Renal cortex interstitium (tissue), 11 donors: ENCODE data around the gene TLX1. TPM values are rescaled to one million over a fixed set of nuclear protein-coding genes. Genes with fewer than 3 reads are reported as not detected.
"Not testable (repeated sequence)": the region's sequence is repeated elsewhere in the genome, so short reads cannot be mapped to it uniquely, and the experiment has no call there.

Experiments used
- DNase-seq, 11 donors: peaks; one replicate each; pipeline ENCODE4 v3.0.0-alpha.2; 2013; ENCODE audit warnings: low read depth in 9 of 11, low spot score in 4 of 11; ENCODE audit errors: extremely low read depth in 1 of 11
- polyA plus RNA-seq, 3 donors: library from polyadenylated mRNA; unstranded; fragments of 120-200 nt; gene quantifications; one replicate each; pipeline ENCODE4 v1.2.1, GENCODE V29; 2013; ENCODE audit not compliant: insufficient read length in 3 of 3

Gene TLX1
- polyA plus RNA-seq, 3 donors: 0.09 TPM; not detected in 1

DNA sequence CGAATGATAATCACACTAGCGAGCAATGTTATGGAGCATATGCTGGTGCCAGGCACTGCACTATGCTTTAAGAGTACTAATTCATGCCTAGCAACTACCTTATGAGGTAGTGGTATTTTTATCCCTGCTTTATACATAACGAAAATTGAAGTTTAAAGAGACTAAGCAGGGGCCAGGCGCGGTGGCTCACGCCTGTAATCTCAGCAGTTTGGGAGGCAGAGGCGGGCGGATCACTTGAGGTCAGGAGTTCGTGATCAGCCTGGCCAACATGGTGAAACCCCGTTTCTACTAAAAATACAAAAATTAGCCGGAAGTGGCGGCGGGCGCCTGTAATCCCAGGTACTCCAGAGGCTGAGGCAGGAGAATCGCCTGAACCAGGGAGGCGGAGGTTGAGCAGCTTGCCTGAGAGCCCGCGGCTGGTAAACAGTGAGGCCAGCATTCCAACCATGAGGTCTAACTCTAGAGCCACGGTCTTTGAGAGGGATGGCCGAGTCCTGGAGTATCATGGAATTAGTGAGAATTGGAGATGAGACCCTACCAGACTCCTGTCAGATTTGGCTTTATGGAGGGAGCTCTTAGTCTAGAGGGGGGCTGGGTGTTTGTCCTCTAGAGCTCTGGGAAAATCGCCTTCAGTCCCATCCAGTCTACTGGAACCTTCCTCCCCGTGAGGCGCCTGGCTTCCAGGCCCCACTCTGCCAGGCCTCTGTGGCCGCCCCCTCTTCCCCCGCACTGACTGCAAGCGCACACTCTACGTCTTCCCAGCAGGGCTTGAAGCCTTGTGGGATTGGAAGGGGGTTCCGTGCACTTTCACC lies 11.6 kb downstream of the TLX1 start:
- no peak for DNase-seq

DNA sequence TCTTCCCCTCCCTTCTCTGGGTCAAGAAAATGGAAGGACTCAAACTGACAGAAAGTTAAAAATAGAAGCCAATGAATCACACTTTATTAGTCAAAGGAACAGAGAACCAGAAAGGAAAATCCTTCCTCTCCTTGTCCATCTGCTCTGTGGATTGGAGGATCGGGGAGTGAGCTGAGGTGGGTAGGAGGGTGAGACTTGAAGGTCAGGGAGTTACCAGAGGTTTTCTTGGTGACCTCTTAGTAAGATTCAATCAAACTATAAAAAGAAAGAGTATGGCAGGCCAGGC lies 12.2 kb downstream of the TLX1 start:
- no peak for DNase-seq

- DNase-seq: no peak
Observed at GRCh38 chr10:101144053-101144452, 13.0 kb downstream of the TLX1 start.

- DNase-seq: no peak
Observed at GRCh38 chr10:101145145-101145544, 14.0 kb downstream of the TLX1 start.

- DNase-seq: no peak
Observed at GRCh38 chr10:101145750-101146391, 14.8 kb downstream of the TLX1 start.

DNA sequence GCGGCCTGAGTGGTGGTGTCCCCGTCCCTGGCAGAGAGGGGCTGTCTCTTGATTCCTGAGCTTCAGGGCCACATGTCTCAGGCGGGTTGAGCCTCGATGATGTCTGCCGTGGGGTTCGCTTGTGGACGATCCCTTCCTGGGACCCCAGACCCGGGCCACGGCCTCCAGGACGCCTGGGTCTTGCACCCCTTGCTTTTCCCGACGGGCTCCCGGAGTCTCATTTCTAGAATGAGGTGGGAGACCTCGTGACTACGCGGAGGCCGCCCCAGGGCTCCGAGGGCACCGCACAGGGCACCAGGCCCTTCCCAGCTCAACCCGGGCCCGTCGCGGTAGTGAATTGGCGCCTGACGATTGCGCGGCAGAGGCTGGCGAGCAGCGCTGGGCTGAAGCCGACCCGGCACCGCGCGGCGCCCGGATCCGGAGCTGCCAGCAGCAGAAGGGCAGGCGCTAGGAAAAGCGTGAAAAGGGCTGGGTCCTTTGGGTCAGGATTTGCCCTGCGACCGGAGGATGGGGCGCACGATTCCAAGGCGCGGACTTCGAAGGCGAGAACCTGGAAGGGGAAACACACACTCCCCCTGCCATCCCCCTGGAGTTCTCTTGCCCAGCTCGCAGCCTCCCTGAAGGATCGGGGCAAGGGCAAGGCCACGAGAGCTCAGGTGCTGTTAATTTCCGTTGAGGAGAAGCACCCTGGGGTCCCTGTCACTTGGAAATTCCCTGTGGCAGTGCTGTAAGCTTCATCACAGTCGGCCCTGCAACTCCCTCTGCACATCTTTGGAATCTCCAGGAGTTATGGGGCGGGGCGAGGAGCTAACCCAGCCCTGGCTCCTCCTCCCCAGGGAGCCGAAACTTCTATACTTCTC lies 15.5 kb downstream of the TLX1 start:
- DNase-seq: no peak

- DNase-seq: no peak
Observed at GRCh38 chr10:101151395-101151794, 20.3 kb downstream of the TLX1 start.

DNA sequence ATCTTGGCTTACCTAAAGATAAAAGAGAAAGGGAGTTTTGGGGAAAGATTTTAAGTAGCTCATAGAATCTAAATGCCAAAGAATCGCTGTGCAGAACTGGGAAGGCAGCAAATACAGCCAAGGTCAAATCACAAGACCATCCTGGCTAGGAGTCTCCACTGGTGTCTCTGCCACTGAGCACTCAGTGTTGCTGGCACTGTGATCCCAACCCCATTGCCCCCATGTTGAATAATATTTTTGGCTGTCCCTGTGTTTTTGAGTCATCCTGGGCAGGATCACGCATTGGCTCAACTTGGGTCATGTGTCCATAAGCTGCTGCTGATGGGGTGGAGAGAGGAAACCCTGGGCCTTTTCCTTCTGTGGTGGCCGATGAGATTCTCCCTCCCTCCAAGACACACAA lies 21.2 kb downstream of the TLX1 start:
- DNase-seq: no peak

- DNase-seq: not testable (repeated sequence)
Observed at GRCh38 chr10:101154506-101154905, 23.4 kb downstream of the TLX1 start.

- DNase-seq: no peak
Observed at GRCh38 chr10:101155896-101156295, 24.8 kb downstream of the TLX1 start.

DNA sequence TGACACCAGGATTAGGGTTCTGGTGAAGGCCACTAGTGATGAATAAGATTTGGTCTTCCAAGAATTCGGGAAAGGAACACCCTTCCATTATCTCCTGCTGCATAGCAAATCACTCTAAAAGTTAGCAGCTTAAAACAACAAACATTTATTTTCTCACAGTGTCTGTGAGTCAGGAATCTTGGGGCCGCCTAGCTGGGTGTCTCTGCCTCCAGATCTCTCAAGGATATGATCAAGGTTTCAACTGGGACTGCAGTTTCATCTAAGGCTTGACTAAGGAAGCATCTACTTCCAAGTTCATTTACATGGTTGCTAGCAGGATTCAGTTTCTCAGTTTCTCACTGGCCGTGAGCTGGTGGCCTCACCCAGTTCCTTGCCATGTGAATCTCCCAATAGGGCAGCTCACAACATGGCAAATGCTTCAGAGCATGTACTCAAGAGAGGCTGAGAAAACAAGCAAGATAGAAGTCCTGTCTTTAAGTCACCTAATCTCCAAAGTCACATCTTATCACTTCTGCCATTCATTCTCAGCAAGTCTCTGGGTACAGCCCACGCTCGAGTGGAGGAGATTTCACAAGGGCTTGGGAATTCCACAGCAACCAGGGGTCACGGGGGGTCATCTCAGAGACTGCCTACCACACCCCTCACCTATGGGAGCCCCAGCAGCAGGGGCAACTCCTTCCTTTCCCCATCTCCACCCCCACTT lies 26.8 kb downstream of the TLX1 start:
- no peak for DNase-seq

- DNase-seq: no peak
Observed at GRCh38 chr10:101158459-101159058, 27.5 kb downstream of the TLX1 start.

GRCh38 chr10:101161494-101162299 lies 30.6 kb downstream of the TLX1 start:
- DNase-seq: peak; percentile 64 to 87 (median 74)

GRCh38 chr10:101162677-101163076 lies 31.6 kb downstream of the TLX1 start:
- DNase-seq: no peak

DNA sequence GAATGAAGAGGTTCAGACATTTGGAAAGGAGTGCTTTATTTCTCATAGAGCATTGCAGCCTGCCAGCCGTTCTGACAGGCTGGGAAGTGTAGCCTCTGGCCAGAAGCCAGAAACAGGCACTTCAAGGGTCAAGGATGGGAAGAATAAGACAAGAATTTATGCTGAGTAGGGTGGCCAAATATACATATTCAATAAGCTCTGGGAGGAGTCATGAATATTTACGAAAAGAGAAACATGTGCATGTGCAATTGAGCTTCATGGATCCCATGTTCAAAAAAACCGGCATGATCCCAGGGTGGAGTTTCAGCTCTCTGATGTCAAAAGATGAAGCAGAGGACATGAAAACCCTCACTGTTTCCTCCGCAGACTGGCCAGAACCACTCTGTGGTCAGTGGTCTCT lies 32.9 kb downstream of the TLX1 start:
- no peak for DNase-seq

GRCh38 chr10:101165736-101166135 lies 34.6 kb downstream of the TLX1 start:
- no peak for DNase-seq

DNA sequence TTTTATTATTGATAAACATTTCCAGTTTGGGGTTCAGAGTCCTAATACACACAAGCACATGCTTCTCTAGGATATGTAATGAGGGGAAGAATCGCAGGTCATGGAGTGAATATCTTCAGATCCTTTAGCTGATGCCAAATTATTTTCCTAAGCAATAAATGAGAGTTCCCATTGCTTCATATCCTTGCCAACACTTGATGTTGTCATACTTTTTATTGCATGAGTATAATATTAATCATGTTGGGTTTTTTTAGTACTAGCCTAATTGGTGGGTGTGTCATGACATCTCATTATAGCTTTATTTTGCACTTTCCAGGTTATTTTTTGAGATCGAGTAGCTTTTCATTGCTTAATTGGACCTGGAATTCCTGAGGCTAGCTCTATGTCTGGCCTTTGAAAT lies 35.3 kb downstream of the TLX1 start:
- DNase-seq: no peak

DNA sequence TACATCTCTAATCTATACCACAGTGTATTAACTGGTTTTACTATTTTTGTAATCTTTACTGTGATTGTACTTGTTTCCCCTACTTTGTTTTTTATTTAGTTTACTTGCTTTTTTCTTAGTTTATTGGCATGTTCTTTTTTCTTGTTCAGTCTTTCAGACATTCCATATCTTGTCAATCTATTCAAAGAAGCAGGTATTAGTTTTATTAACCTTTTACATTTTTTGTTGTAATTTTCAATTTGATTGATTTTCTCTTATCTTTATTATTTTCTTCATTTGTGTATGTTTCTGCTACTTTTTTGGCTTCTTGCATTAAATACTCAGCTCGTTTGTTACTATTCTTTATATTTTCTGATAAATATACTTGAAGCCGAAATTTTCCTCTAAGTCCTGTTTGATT lies 41.6 kb downstream of the TLX1 start:
- no peak for DNase-seq
